Thoracic aorta (tissue), 2 donors: ENCODE measurements around the gene ACOX3. TPM values are rescaled to one million over a fixed set of nuclear protein-coding genes. Genes with fewer than 3 reads are reported as not detected.

ENCODE experiments used
- ATAC-seq: fragments of 150-250 bp; one replicate; pipeline ENCODE4 v1.8.0; 2017; ENCODE audit warnings: low read depth; ENCODE audit not compliant: insufficient number of reproducible peaks, low FRiP score
- DNase-seq: peaks from one replicate; pipeline ENCODE4 v3.0.0-alpha.2; 2020; ENCODE audit warnings: low spot score
- H3K27ac ChIP-seq, 2 donors: fragments of 200-600 bp; sonication (generic); 1 replicate in 1 of 2; 2 replicates in 1 of 2; pipeline ENCODE4 v1.5.1; 2016; ENCODE audit warnings: mild to moderate bottlenecking in 2 of 2, moderate library complexity in 2 of 2
- H3K27me3 ChIP-seq: fragments of 200-600 bp; sonication (generic); replicated peaks from 2 replicates; pipeline ENCODE4 v1.6.0; 2016; ENCODE audit warnings: mild to moderate bottlenecking; ENCODE audit not compliant: insufficient read depth
- H3K36me3 ChIP-seq: fragments of 200-600 bp; sonication (generic); one replicate; pipeline ENCODE4 v1.5.1; 2016
- H3K4me1 ChIP-seq, 2 donors: fragments of 200-600 bp; sonication (generic); 1 replicate in 1 of 2; 2 replicates in 1 of 2; pipeline versions ENCODE4 v1.5.1 to v1.6.0; 2016; ENCODE audit warnings: low read depth in 2 of 2, mild to moderate bottlenecking in 1 of 2; ENCODE audit not compliant: control insufficient read depth in 1 of 2
- H3K4me3 ChIP-seq: fragments of 200-600 bp; sonication (generic); 2 replicates; pipeline ENCODE4 v1.5.1; 2016; ENCODE audit warnings: mild to moderate bottlenecking
- H3K9me3 ChIP-seq: fragments of 200-600 bp; sonication (generic); 2 replicates; pipeline ENCODE4 v1.5.1; 2016
- CTCF ChIP-seq: fragments of 200-600 bp; sonication (generic); IDR thresholded peaks from one replicate; pipeline ENCODE4 v1.5.1; 2019; ENCODE audit warnings: antibody characterized with exemption
- total RNA-seq, 2 donors: library from RNA; depleted of rRNA; stranded (reverse); fragments of >200 nt; gene quantifications; one replicate each; pipeline versions ENCODE4 v1.1.0 to v1.2.3, GENCODE V29; 2016

The ACOX3 gene
- total RNA-seq, 2 donors from 2014 or later = 47.8 to 72.7 TPM

DNA sequence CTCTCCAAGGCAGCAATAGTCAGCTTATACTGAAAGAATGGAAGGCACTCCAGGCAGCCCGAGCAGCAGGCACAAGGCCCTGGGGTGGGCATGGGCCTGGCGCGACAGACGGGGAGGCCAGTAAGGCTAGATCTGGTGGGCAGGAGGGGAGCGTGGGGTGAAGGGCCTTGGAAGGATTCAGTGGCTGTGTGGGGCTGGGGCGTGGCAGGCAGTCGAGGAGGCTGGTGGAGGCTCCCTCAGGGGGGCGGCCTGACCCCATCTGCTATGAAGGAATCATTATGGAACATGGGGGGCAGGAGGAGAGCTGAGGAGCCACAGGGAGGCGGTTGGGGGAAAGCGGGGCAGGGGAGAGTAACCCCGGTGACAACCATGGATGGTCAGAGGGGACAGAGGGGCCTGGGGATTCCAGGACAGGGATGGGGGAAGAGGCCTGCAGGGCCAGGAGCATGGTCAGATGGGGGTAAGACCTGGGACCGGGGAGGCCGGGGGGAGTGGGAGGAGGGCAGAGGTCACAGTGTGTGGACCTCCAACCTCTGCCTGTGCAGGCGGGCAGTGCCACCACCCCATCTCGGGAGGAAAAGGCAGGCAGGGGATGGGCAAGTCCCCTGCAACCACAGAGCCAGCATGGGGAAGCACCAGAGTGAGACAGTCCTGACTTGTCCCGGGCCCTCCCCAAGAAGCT is 70.3 kb downstream of the ACOX3 start:
- no peak overlapping the region for H3K27ac ChIP-seq

DNA sequence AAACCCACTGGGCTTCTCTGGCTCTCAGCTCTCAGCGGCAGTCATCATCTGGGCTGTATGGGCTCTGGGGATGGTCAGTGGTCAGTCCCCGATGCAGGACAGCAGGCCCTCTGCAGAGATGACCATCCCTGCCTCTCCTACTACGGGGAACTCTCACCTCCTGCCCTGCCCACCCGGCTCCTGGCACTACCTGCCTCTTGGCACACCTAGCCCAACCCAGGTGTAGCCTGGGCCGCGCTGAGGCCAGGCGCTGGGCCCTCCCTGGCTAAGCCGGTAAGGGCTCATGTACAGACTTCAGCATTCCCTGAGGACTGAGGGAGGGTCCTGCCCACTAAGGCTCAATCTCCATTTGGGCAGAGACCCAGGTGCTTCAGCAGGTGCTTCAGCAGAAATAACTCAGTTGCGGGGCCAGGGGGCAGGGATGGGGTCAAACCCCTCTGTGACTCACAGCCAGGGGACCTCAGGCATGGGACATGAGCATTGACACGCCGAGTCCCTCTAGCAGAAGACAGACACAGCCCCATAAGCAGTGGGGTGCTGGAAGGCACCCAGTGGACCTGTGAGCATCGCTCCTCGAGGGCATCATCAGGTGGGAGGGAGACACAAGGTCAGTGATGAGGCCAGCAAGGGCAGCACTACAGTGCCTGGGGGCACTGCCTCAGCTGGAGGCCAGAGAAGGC is 71.0 kb downstream of the ACOX3 start:
- TF ChIP-seq CTCF = no peak
- Histone ChIP-seq H3K36me3 (peaks cover 27% of the 10 kb centered on the region), H3K27me3 (no peaks in the 10 kb centered on the region), H3K27ac (no peak overlapping the region), H3K4me3 (no peak overlapping the region), H3K9me3 (no peaks in the 10 kb centered on the region), H3K4me1 (peaks cover 0 to under 1% of the 10 kb centered on the region in 2 donors)
- no peak for DNase-seq
- ATAC-seq = no peak

More for the DNA sequence above, 70.3 kb downstream of the ACOX3 start:
- TF ChIP-seq CTCF = no peak
- no peaks in the 10 kb centered on the region for H3K9me3 ChIP-seq
- H3K4me1 ChIP-seq = no peaks in the 10 kb centered on the region
- no peak overlapping the region for H3K4me3 ChIP-seq
- ATAC-seq (no peak), DNase-seq (no peak)
- peaks cover 27% of the 10 kb centered on the region for H3K36me3 ChIP-seq
- no peaks in the 10 kb centered on the region for H3K27me3 ChIP-seq

GRCh38 chr4:8368998-8369397 is 71.5 kb downstream of the ACOX3 start:
- TF ChIP-seq CTCF = no peak
- ATAC-seq (no peak), DNase-seq (no peak)
- Histone ChIP-seq H3K27me3 (no peaks in the 10 kb centered on the region), H3K4me1 (peaks cover 0 to 6% of the 10 kb centered on the region in 2 donors), H3K36me3 (peaks cover 22% of the 10 kb centered on the region), H3K4me3 (no peak overlapping the region), H3K27ac (no peak overlapping the region), H3K9me3 (no peaks in the 10 kb centered on the region)

DNA sequence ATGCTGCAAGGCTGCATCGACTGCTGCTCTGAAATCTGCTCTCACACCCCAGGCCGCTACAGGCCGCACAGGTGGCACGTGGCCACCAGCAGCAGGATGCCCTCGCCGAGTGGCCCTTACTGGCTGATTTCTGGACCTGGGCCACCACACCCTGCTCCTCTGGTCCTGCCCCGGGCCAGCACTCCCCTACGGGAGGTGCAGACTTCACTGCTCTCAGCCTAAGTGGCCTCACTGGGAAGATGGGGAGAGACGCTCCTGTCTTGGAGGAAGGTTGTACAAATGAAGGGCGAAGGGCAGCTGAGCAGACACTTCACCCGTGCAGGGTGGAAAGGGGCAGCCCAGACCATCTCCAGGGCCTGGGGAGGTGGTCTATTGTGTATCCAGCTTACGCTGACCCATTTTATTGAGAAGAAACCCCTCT is 72.5 kb downstream of the ACOX3 start:
- Histone ChIP-seq H3K36me3 (peaks cover 17% of the 10 kb centered on the region), H3K4me1 (peaks cover 0 to 16% of the 10 kb centered on the region in 2 donors), H3K27me3 (no peaks in the 10 kb centered on the region), H3K9me3 (no peaks in the 10 kb centered on the region), H3K27ac (no peak overlapping the region), H3K4me3 (no peak overlapping the region)
- TF ChIP-seq CTCF = no peak
- ATAC-seq (no peak), DNase-seq (no peak)

GRCh38 chr4:8366601-8367000 is 73.9 kb downstream of the ACOX3 start:
- no peak overlapping the region for H3K4me3 ChIP-seq
- DNase-seq = no peak
- no peaks in the 10 kb centered on the region for H3K9me3 ChIP-seq
- H3K27me3 ChIP-seq = no peaks in the 10 kb centered on the region
- H3K4me1 ChIP-seq = peaks cover 0 to 25% of the 10 kb centered on the region in 2 donors
- no peak for ATAC-seq
- H3K36me3 ChIP-seq = peaks cover 16% of the 10 kb centered on the region
- TF ChIP-seq CTCF = no peak
- no peak overlapping the region for H3K27ac ChIP-seq
